ENCODE measurements around the gene PRR32.
"Not testable (repeated sequence)": the region's sequence is repeated elsewhere in the genome, so short reads cannot be mapped to it uniquely, and the experiment has no call there.

Gene PRR32, protein sequence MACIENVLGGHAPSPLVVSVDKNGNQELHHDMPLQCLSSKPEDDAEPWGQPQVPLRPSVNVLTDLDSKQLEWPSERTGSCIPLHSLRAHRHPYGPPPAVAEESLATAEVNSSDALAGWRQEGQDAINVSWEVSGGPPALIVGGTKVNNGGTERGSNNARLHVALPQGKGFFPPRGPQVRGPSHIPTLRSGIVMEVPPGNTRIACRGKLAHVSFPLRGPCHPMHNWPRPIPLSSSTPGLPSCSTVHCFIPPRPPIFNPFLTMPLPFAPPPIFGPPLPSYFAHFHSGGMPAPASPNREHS

DNA sequence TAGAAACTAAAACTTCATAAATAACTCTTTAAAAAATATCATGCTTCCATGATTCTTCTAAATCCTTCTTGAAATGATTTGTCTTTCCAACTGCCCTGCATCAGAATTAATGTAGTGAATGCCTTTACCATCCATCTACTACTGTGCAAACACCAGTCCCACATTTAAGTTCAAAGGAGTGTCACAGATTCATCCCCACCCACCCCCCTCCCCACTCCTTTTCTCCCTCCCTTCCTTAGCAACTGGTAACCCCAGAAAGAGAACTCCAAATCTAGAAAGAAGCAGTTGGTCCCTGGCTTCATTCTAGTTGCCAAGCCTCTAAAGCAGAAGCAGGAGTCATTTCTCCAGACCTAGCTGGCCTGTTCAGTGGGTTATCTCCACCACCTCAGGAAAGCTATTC, at the start of gene PRR32:
Gene PRR32, plus strand, starts transcription at position 301 of the 400 bp plus-strand sequence. CDS start 115 bp downstream, outside the sequence.
- DNase-seq: no peak

DNA sequence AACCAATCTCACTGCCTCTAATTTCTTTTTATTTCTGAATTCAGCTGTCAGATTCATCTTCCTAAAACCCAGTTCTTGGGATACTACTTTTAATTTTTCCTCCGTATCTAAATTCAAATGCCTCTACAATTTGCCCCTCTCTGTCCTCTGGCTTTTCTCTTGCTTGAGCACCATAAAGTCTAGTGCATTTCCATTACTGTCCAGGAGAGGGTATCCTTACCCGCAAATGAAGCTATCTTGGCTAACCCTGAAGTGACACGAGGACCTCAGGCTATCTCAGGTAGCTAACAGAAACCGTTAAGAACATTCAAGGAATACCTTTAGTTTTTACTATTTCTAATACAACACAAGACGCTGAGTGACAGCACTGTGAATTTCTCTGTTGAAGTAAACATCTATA, 49.4 kb upstream of the PRR32 start:
- DNase-seq: no peak

DNA sequence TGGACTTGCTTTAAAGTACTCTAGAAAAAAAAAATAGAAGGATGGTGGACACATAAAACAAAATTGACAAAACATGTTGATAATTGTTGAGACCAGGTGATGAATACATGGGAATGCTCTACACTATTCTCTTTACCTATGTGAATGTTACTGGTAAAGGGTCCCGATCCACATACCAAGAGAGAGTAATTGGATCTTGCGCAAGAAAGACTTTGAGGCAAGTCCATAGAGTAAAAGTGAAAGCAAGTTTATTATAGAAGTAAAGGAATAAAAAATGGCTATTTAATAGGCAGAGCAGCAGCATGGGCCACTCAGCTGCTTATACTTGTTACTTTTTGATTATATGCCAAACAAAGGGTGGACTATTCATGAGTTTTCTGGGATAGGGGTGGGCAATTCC, 34.0 kb upstream of the PRR32 start:
- DNase-seq: no peak

DNA sequence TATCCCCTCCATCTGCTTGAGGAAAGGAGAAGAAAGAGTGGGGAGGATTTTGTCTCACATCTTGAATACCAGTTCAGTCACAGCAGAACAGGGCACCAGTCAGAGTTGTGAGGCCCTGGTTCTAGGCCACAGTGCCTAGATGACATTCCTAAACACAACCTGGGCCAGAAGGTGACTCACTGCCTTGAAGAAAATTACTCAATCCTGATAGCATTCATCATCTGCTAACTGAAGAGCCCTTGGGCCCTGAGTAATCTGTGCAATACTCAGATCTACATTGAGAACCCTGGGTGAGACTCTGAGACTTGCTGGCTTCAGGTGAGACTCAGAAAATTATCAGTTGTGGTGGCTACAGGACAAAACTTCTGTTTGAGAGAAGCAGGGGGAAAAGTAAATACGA, 20.5 kb upstream of the PRR32 start:
- no peak for DNase-seq

DNA sequence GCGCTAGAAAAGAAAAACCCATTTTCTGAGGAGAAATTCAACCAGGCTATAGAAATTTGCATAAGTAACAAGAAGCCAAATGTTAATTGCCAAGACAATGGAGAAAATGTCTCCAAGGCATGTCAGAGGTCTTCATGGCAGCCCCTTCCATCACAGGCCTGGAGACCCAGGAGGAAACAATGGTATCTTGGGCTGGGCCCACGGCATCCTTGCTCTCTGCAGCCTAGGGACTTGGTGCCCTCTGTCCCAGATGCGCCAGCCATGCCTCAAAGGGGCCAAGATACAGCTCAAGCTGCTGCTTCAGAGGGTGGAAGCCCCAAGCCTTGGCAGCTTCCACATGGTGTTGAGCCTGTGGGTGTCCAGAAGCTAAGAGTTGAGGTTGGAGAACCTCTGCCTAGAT, 12.7 kb upstream of the PRR32 start:
- DNase-seq: not testable (repeated sequence)

DNA sequence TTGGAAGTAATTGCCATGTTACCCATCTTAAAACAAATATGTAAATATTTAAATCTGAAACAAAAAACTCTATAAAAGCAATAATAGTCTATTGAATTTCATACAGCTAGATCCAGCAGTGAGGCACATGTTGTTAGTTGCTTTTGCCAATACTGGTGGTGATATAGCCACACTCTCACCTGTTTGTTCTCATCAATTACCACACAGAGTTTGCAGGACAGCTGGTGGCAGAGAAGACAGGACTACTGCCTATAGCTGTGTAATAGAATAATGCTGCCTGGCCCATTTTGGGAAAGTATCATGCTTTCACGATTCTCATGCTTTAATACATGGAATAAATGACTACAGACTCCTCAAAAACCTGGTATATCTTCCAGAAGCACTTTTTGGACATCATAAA, 3.7 kb upstream of the PRR32 start:
- no peak for DNase-seq

DNA sequence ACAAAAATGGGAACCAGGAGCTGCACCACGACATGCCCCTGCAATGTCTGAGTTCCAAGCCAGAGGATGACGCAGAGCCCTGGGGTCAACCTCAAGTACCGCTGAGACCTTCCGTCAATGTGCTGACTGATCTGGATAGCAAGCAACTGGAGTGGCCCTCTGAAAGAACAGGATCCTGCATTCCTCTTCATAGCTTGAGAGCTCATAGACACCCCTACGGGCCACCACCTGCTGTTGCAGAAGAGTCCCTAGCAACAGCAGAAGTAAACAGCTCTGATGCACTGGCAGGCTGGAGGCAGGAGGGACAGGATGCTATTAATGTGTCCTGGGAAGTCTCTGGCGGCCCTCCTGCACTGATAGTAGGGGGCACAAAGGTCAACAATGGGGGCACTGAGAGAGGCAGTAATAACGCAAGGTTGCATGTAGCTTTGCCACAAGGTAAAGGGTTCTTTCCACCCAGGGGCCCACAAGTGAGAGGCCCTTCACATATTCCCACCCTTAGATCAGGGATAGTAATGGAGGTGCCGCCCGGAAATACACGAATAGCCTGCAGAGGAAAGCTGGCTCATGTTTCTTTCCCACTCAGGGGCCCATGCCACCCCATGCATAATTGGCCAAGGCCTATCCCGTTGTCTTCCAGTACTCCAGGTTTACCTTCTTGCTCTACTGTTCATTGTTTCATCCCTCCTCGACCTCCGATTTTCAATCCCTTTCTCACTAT, 1.3 kb downstream of the PRR32 start:
- peak; percentile 64 for DNase-seq

DNA sequence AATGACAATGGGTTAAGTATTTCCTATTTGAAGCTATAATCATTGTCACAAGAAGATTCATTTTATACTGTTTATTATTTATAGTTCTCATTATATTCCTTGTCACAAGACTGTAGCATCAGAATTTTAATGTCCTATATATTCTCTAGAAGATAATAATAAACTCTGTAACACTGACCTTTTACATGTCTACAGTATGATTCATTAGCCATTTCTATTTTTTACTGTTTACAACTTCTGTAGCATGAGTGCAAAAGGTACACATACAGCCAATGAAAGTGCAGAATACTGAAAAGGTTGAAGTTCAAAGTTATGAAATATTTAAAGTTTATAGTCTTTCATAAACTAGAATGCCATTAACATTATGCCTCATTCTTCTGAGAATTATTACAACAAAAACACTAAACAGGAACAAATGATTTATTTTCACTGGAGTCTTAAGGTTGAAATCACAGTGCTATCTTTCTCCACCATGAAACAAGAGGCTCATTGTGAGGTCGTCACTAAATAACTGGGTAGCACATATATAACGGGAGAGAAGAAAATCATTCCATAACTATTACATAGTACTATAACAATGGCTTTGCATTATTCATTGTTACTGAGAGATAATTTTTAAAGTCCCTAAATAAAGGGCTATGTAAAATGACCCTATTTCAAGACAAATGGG, 4.9 kb downstream of the PRR32 start:
- DNase-seq: no peak

DNA sequence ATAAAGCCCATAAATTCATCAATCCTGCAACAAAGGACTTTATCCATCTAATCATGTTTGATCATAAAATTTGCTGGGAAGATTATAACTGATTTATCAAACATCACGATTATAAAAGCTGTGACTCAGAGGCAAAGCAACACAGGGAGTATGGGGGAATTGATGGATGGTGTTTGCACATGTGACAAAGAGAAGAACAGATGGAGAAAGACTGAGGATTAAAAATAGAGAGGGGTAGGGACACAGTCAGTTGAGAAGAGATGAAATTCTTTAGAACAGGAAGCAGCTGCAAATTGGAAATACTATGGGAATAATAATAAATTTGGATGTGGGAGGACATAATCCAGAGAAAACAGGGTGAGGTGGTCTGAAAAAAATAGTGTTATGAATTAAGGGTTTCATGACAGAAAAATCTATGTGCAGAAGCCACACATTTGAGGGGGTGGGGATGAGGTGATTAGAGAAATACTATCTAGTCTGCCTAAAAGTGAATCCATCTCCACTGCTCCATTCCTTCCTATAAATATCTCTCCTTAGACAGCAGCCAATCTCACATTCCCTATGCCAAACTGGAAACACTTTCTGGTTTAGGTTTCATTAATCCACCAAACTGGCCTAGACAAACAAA, 6.2 kb downstream of the PRR32 start:
- DNase-seq: no peak

DNA sequence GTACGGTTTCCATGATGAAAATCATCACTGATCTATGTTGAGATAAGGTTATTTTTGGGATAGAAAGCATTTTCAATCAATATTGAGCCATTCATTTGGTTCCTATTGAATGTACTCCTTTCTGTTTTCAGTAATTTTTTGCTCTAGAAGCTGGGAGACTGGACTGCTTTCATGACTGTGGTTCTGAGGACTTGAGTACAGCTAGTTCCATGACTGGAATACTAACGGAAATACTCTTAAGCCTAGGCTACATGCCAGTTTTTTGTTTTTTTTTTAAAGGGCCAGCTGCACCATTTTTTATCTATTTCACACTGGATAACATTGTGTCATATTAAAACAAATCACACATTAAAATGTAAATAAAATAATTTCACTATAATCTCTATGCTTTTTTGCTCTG, 16.7 kb downstream of the PRR32 start:
- DNase-seq: no peak

DNA sequence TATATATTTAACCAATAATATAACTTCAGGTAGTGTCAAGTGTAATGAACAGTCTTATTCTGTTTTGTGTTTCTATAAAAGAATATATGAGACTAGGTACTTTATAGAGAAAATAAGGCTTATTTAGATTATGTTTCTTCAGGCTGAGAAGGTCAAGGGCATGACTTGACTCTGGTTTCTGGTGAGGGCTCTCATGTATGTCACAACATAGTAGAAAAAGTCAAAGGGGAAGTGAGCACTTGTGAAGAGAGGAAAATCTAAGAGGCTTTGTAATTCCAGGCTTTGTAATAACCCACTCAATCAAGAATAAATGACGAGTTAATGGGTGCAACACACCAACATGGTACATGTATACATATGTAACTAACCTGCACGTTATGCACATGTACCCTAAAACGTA, 27.6 kb downstream of the PRR32 start:
- DNase-seq: no peak

DNA sequence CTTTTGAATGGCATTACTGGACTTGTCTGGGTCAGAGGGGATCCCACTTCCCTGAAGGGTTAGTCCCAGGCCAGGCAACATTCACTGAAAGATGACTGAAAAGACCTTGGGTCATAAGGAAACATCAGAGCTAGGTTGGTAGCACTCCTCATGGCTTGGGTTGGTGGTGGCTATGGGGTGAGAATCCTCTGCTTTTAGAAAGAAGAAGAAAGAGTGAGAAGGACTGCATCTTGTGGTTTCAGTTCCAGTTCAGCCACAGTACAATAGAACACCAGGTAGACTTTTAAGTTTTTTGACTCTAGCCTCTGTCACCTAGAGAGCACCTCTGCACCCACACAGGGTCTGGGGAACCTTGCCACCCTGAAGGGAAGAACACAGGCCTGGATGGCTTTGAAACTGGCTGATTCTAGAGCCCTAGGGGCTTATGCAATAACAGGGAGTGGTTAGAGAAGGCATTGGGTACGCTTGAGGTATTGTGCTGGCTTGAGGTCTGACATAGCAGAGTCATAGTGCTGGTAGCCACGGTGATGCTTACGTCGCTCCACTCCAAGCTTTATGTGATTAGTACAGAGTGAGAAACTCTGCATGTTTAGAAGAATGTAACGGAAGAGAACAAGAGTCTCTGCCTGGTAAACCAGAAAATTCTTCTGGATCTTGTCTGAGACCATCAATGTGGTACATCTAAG, 36.5 kb downstream of the PRR32 start:
- no peak for DNase-seq
